Spleen (tissue), 11 donors: Measurements from ENCODE around the gene HLCS. TPM values are rescaled to one million over a fixed set of nuclear protein-coding genes. Genes with fewer than 3 reads are reported as not detected.

Experiments
- DNase-seq: peaks from one replicate; pipeline ENCODE4 v3.0.0-alpha.2; 2020
- H3K27ac ChIP-seq, 8 donors: fragments of 200-600 bp; sonication (generic) in 7 of 8; 1 replicate in 4 of 8; 2 replicates in 4 of 8; pipeline versions ENCODE4 v1.5.0 to v1.8.0; 2016 to 2021; ENCODE audit warnings: inconsistent platforms in 4 of 8, mild to moderate bottlenecking in 4 of 8, moderate library complexity in 1 of 8
- H3K27me3 ChIP-seq, 7 donors: fragments of 200-600 bp; sonication (generic) in 6 of 7; replicated peaks in 1 of 7; 1 replicate in 4 of 7; 2 replicates in 3 of 7; pipeline versions ENCODE4 v1.5.0 to v1.8.0; 2016 to 2021; ENCODE audit warnings: inconsistent platforms in 3 of 7, mild to moderate bottlenecking in 1 of 7
- H3K36me3 ChIP-seq, 6 donors: fragments of 200-600 bp; sonication (generic) in 5 of 6; 1 replicate in 4 of 6; 2 replicates in 2 of 6; pipeline versions ENCODE4 v1.5.0 to v1.8.0; 2016 to 2021; ENCODE audit warnings: inconsistent platforms in 2 of 6
- H3K4me1 ChIP-seq, 6 donors: fragments of 200-600 bp; sonication (generic) in 5 of 6; 1 replicate in 3 of 6; 2 replicates in 3 of 6; pipeline versions ENCODE4 v1.5.0 to v1.8.0; 2016 to 2021; ENCODE audit warnings: inconsistent platforms in 3 of 6
- H3K4me3 ChIP-seq, 8 donors: fragments of 200-600 bp; sonication (generic) in 7 of 8; 1 replicate in 4 of 8; 2 replicates in 4 of 8; pipeline versions ENCODE4 v1.5.0 to v1.8.0; 2016 to 2021; ENCODE audit warnings: inconsistent platforms in 4 of 8, mild to moderate bottlenecking in 4 of 8, moderate library complexity in 2 of 8
- H3K9me3 ChIP-seq, 8 donors: fragments of 200-600 bp; sonication (generic) in 7 of 8; 1 replicate in 4 of 8; 2 replicates in 4 of 8; pipeline versions ENCODE4 v1.5.0 to v1.8.0; 2016 to 2021; ENCODE audit warnings: inconsistent platforms in 4 of 8
- POLR2A ChIP-seq, 3 donors: fragments of 450-650 bp; IDR thresholded peaks; one replicate each; pipeline ENCODE4 v1.5.1; 2017; ENCODE audit warnings: antibody characterized with exemption in 3 of 3, mild to moderate bottlenecking in 1 of 3
- POLR2AphosphoS5 ChIP-seq, 3 donors: sonication (generic); formaldehyde crosslinking; IDR thresholded peaks; one replicate each; pipeline ENCODE4 v1.5.1; 2017; ENCODE audit warnings: antibody characterized with exemption in 3 of 3
- WGBS, 5 donors: extraction: QIAGEN DNeasy Blood & Tissue Kit in 3 of 5; methylation state at CpG; one replicate each; pipeline versions ENCODE4 v1.1.5 to v1.1.7; 2013 to 2018; 5-methylcytosine and 5-hydroxymethylcytosine counted together
- intact Hi-C: fragments of 100-400 bp; cut with DNase I; formaldehyde crosslinking; loops from one replicate; pipeline ENCODE4 v1.15.0; 2023; ENCODE audit warnings: low total_unique reads
- polyA plus RNA-seq, 3 donors: library from polyadenylated mRNA; stranded (reverse); fragments of 200-250 nt; gene quantifications; one replicate each; pipeline ENCODE4 v1.2.1, GENCODE V29; 2013
- total RNA-seq, 7 donors: library from RNA; depleted of rRNA in 3 of 7; stranded (reverse); fragments of >200 nt in 3 of 7; fragmentation: NEBNext Ultra II Directional in 4 of 7; extraction: Animal tissue kit (Norgen Biotek cat#: 25700) in 4 of 7; gene quantifications; one replicate each; pipeline versions ENCODE4 v1.1.0 to v1.2.1, GENCODE V29; 2016 to 2021
- TF ChIP-seq, protein P1 (sequence below), 11 experiments: fragments of 200-600 bp in 7 of 11; fragments of 450-650 bp in 4 of 11; sonication (generic) in 4 of 11; IDR thresholded peaks in 8 of 11; conservative IDR thresholded peaks in 3 of 11; 1 replicate in 7 of 11; 2 replicates in 4 of 11; pipeline versions ENCODE4 v1.4.0 to v1.8.0; 2016 to 2021; ENCODE audit warnings: antibody characterized with exemption in 11 of 11, inconsistent platforms in 4 of 11, mild to moderate bottlenecking in 1 of 11
- donor health status: healthy with polysubstance abuse.
- donor health status: DM: no; HTN: no; CAD: no; lungs with moderate emphysema.
- donor health status: DM: no; HTN: no; CAD: no.
- donor health status: Bipolar disorder and iron deficiency.
- donor health status: healthy.
- donor health status: DM: no; HTN: no; CAD: no.
- donor health status: DM: yes; HTN: yes; CAD: no.

HLCS gene
- total and polyA plus RNA-seq, 10 donors = 1.7 to 22.8 (median 16.3) TPM

GRCh38 chr21:36803816-36804439 is 162.5 kb downstream of the HLCS start:
- TF ChIP-seq POLR2AphosphoS5 (IDR thresholded peaks at IDR 0.05) (no peak), POLR2A (IDR thresholded peaks at IDR 0.05) (no peak)
- TF ChIP-seq, protein P1, sequence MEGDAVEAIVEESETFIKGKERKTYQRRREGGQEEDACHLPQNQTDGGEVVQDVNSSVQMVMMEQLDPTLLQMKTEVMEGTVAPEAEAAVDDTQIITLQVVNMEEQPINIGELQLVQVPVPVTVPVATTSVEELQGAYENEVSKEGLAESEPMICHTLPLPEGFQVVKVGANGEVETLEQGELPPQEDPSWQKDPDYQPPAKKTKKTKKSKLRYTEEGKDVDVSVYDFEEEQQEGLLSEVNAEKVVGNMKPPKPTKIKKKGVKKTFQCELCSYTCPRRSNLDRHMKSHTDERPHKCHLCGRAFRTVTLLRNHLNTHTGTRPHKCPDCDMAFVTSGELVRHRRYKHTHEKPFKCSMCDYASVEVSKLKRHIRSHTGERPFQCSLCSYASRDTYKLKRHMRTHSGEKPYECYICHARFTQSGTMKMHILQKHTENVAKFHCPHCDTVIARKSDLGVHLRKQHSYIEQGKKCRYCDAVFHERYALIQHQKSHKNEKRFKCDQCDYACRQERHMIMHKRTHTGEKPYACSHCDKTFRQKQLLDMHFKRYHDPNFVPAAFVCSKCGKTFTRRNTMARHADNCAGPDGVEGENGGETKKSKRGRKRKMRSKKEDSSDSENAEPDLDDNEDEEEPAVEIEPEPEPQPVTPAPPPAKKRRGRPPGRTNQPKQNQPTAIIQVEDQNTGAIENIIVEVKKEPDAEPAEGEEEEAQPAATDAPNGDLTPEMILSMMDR (IDR thresholded peaks at IDR 0.05 in 8 of 11, conservative IDR thresholded peaks at IDR 0.05 in 3 of 11) = no peak
- 90 to 94% (median 91%) methylated on average over 13 of the region's 13 CpGs for WGBS, 5 donors
- intact Hi-C loops = no loop called here

DNA sequence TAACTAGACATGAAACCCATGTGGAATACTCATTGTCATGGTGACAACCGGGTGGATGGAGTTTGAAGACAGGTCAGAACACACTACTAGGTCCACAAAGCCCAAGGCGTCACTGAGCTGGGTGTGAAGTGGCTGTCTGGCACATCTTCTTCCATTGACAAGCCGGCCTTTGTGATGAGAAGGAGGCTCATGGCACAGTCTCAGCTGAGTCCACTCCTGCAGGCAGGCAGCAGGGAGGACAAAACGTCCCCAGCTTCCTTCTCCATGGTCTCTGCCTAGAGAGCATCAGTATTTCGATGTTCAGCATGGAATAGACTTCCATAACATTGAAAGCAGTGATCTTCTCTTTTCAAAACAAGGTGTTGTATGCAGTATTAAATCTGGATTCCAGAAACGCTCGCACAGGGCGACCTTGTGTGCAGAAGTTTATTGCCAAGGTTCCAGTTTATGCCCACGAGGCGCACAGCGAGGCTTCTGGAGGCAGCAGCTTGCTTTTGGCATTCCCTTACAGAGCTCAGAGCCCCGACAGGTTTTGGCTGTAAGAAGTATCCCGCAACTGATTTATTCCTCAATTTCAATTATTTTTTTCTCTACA is 163.3 kb downstream of the HLCS start:
- intact Hi-C loops = no loop called here
- H3K36me3 ChIP-seq = no peaks in the 10 kb centered on the region
- 86 to 97% (median 92%) methylated on average over 13 of the region's 13 CpGs for WGBS, 5 donors
- no peak overlapping the region for H3K4me3 ChIP-seq
- no peak overlapping the region for H3K27ac ChIP-seq
- peaks cover 0 to 21% (median 14%) of the 10 kb centered on the region in 8 donors for H3K9me3 ChIP-seq
- no peaks in the 10 kb centered on the region for H3K4me1 ChIP-seq
- no peak for DNase-seq
- TF ChIP-seq, protein P1 (IDR thresholded peaks at IDR 0.05 in 8 of 11, conservative IDR thresholded peaks at IDR 0.05 in 3 of 11) = no peak
- no peak for TF ChIP-seq POLR2A (IDR thresholded peaks at IDR 0.05)
- TF ChIP-seq POLR2AphosphoS5 (IDR thresholded peaks at IDR 0.05) = no peak
- H3K27me3 ChIP-seq = no peaks in the 10 kb centered on the region

More at GRCh38 chr21:36803816-36804439, 162.5 kb downstream of the HLCS start:
- Histone ChIP-seq H3K27ac (no peak overlapping the region), H3K36me3 (no peaks in the 10 kb centered on the region), H3K4me1 (no peaks in the 10 kb centered on the region), H3K9me3 (peaks cover 0 to 13% (median 6%) of the 10 kb centered on the region in 8 donors), H3K27me3 (no peaks in the 10 kb centered on the region), H3K4me3 (no peak overlapping the region)
- DNase-seq = no peak

DNA sequence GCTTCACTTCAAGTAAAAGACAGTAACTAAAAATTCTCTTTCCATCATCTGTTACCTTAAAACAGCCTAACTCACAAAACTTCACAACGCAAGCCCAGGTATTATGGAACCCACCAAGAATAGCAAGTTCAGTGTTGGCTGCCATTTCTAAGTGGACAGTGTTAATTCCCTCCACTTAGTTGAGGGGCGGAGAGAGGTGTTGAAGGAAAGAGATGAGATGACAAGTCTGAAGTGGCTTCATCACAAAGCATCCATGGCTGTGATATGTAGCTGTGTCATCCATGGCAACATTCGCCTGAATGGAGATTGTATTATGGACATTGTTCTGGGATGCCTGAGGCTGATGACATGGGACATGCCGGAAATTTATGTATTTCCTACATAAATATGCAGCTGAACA is 165.7 kb downstream of the HLCS start:
- no peaks in the 10 kb centered on the region for H3K4me1 ChIP-seq
- no peaks in the 10 kb centered on the region for H3K36me3 ChIP-seq
- no peak overlapping the region for H3K27ac ChIP-seq
- H3K4me3 ChIP-seq = no peak overlapping the region
- TF ChIP-seq, protein P1 (IDR thresholded peaks at IDR 0.05 in 8 of 11, conservative IDR thresholded peaks at IDR 0.05 in 3 of 11) = no peak
- no peak for TF ChIP-seq POLR2AphosphoS5 (IDR thresholded peaks at IDR 0.05)
- WGBS, 5 donors = 94 to 99% (median 97%) methylated on average over 4 of the region's 4 CpGs
- intact Hi-C loops = no loop called here
- no peak for DNase-seq
- peaks cover 0 to 45% (median 36%) of the 10 kb centered on the region in 8 donors for H3K9me3 ChIP-seq
- no peaks in the 10 kb centered on the region for H3K27me3 ChIP-seq

GRCh38 chr21:36799869-36800268 is 166.6 kb downstream of the HLCS start:
- H3K36me3 ChIP-seq = no peaks in the 10 kb centered on the region
- H3K27ac ChIP-seq = no peak overlapping the region
- no peak overlapping the region for H3K4me3 ChIP-seq
- H3K4me1 ChIP-seq = no peaks in the 10 kb centered on the region
- no peaks in the 10 kb centered on the region for H3K27me3 ChIP-seq
- TF ChIP-seq POLR2A (IDR thresholded peaks at IDR 0.05) (no peak), POLR2AphosphoS5 (IDR thresholded peaks at IDR 0.05) (no peak)
- TF ChIP-seq, protein P1 (IDR thresholded peaks at IDR 0.05 in 8 of 11, conservative IDR thresholded peaks at IDR 0.05 in 3 of 11) = no peak
- WGBS, 5 donors = 85 to 91% (median 88%) methylated on average over 5 of the region's 5 CpGs
- DNase-seq = no peak
- intact Hi-C loops = no loop called here
- peaks cover 0 to 52% (median 40%) of the 10 kb centered on the region in 8 donors for H3K9me3 ChIP-seq
